CD14-positive monocyte (primary cell): ENCODE results near the gene SLIT3. TPM values are rescaled to one million over a fixed set of nuclear protein-coding genes. Genes with fewer than 3 reads are reported as not detected.

Experiments
- DNase-seq, 3 donors: peaks; one replicate each; pipeline ENCODE4 v3.0.0-alpha.2; 2011 to 2022
- H2AFZ ChIP-seq: 2 replicates; pipeline ENCODE4 v1.6.0; 2012; ENCODE audit warnings: mild to moderate bottlenecking, low read depth, low read length, inconsistent platforms; ENCODE audit not compliant: insufficient read depth, poor library complexity, severe bottlenecking
- H3K27ac ChIP-seq, 2 donors: 1 replicate in 1 of 2; 2 replicates in 1 of 2; pipeline ENCODE4 v1.5.1; 2012 to 2013; ENCODE audit warnings: low read length in 2 of 2, control low read depth in 1 of 2, inconsistent platforms in 1 of 2, low read depth in 1 of 2, mild to moderate bottlenecking in 1 of 2
- H3K27me3 ChIP-seq, 2 donors: one replicate each; pipeline versions ENCODE4 v1.6.0 to v1.6.1; 2011 to 2013; ENCODE audit warnings: low read length in 2 of 2; ENCODE audit not compliant: control insufficient read depth in 2 of 2, insufficient read depth in 2 of 2
- H3K36me3 ChIP-seq, 2 donors: replicated peaks in 1 of 2; 1 replicate in 1 of 2; 2 replicates in 1 of 2; pipeline versions ENCODE4 v1.5.1 to v1.6.1; 2012 to 2013; ENCODE audit warnings: low read length in 2 of 2, control low read depth in 1 of 2, inconsistent platforms in 1 of 2, mild to moderate bottlenecking in 1 of 2; ENCODE audit not compliant: insufficient read depth in 2 of 2, control insufficient read depth in 1 of 2
- H3K4me1 ChIP-seq, 2 donors: 1 replicate in 1 of 2; 2 replicates in 1 of 2; pipeline versions ENCODE4 v1.5.1 to v1.6.1; 2012 to 2013; ENCODE audit warnings: low read length in 2 of 2, control low read depth in 1 of 2, inconsistent platforms in 1 of 2, mild to moderate bottlenecking in 1 of 2, moderate library complexity in 1 of 2; ENCODE audit not compliant: insufficient read depth in 2 of 2, control insufficient read depth in 1 of 2
- H3K4me2 ChIP-seq: replicated peaks from 2 replicates; pipeline ENCODE3; 2012; ENCODE audit warnings: low read length, moderate library complexity, mild to moderate bottlenecking; ENCODE audit not compliant: poor library complexity, severe bottlenecking; ENCODE audit errors: extremely low read depth
- H3K4me3 ChIP-seq, 3 experiments: fragments of 200-600 bp in 1 of 3; sonication (generic) in 1 of 3; replicated peaks in 1 of 3; 1 replicate in 2 of 3; 2 replicates in 1 of 3; pipeline ENCODE4 v1.5.1; 2011 to 2013; ENCODE audit warnings: low read length in 3 of 3, mild to moderate bottlenecking in 3 of 3, control low read depth in 2 of 3, low read depth in 2 of 3, inconsistent platforms in 1 of 3, moderate library complexity in 1 of 3
- H3K79me2 ChIP-seq: 2 replicates; pipeline ENCODE4 v1.6.0; 2012; ENCODE audit warnings: mild to moderate bottlenecking, control low read depth, inconsistent platforms, low read length, moderate library complexity; ENCODE audit not compliant: insufficient read depth
- H3K9ac ChIP-seq: 2 replicates; pipeline ENCODE4 v1.6.0; 2017; ENCODE audit warnings: low read length, mild to moderate bottlenecking; ENCODE audit not compliant: insufficient read depth, poor library complexity, severe bottlenecking
- H3K9me3 ChIP-seq, 2 donors: replicated peaks in 1 of 2; 1 replicate in 1 of 2; 2 replicates in 1 of 2; pipeline versions ENCODE4 v1.5.1 to v1.6.1; 2012 to 2013; ENCODE audit warnings: low read length in 2 of 2, control low read depth in 1 of 2; ENCODE audit not compliant: control insufficient read depth in 1 of 2, insufficient read depth in 1 of 2
- H4K20me1 ChIP-seq: 2 replicates; pipeline ENCODE4 v1.6.0; 2012; ENCODE audit warnings: mild to moderate bottlenecking, low read length, control low read depth, moderate library complexity; ENCODE audit not compliant: insufficient read depth
- H3K27ac Mint-ChIP-seq, 7 donors: one replicate each; pipeline ENCODE4 v1.8.0; 2020; ENCODE audit warnings: mild to moderate bottlenecking in 7 of 7, mixed read lengths in 7 of 7, moderate library complexity in 6 of 7, inconsistent platforms in 2 of 7
- H3K27me3 Mint-ChIP-seq, 3 donors: one replicate each; pipeline ENCODE4 v1.8.0; 2021 to 2022; ENCODE audit warnings: low read depth in 3 of 3, mild to moderate bottlenecking in 3 of 3, mixed read lengths in 3 of 3, moderate library complexity in 3 of 3, inconsistent platforms in 1 of 3
- H3K36me3 Mint-ChIP-seq, 2 donors: one replicate each; pipeline ENCODE4 v1.8.0; 2020; ENCODE audit warnings: mixed read lengths in 2 of 2, inconsistent platforms in 1 of 2, mild to moderate bottlenecking in 1 of 2
- H3K4me1 Mint-ChIP-seq: one replicate; pipeline ENCODE4 v1.8.0; 2020; ENCODE audit warnings: mild to moderate bottlenecking, mixed read lengths
- H3K4me3 Mint-ChIP-seq, 2 donors: one replicate each; pipeline ENCODE4 v1.8.0; 2020; ENCODE audit warnings: mild to moderate bottlenecking in 2 of 2, mixed read lengths in 2 of 2, moderate library complexity in 1 of 2
- H3K9me3 Mint-ChIP-seq, 7 donors: one replicate each; pipeline ENCODE4 v1.8.0; 2020 to 2022; ENCODE audit warnings: mixed read lengths in 7 of 7, mild to moderate bottlenecking in 6 of 7, moderate library complexity in 6 of 7, inconsistent platforms in 2 of 7
- WGBS: methylation state at CpG from one replicate; pipeline ENCODE4 v1.1.5; 2013; ENCODE audit warnings: missing lambda C conversion rate; ENCODE audit not compliant: insufficient coverage; 5-methylcytosine and 5-hydroxymethylcytosine counted together
- intact Hi-C, 2 donors: fragments of 100-400 bp; cut with micrococcal nuclease; formaldehyde crosslinking; loops; one replicate each; pipeline versions ENCODE4 v1.15.0 to v1.15.1; 2023
- polyA plus RNA-seq, 3 donors: library from polyadenylated mRNA; depleted of rRNA in 1 of 3; unstranded in 2 of 3; stranded (reverse) in 1 of 3; fragments of 300-500 nt in 2 of 3; fragments of >200 nt in 1 of 3; fragmentation: Illumina TruSeq in 2 of 3; gene quantifications; 1 replicate in 2 of 3; 2 replicates in 1 of 3; pipeline ENCODE4 v1.2.3, GENCODE V29; 2012 to 2021
- TF ChIP-seq, protein P1 (sequence below): fragments of 200-600 bp; IDR thresholded peaks from one replicate; pipeline ENCODE4 v1.8.0; 2022; ENCODE audit warnings: antibody characterized with exemption, mild to moderate bottlenecking

SLIT3 gene
- polyA plus RNA-seq, 3 donors = not detected

DNA sequence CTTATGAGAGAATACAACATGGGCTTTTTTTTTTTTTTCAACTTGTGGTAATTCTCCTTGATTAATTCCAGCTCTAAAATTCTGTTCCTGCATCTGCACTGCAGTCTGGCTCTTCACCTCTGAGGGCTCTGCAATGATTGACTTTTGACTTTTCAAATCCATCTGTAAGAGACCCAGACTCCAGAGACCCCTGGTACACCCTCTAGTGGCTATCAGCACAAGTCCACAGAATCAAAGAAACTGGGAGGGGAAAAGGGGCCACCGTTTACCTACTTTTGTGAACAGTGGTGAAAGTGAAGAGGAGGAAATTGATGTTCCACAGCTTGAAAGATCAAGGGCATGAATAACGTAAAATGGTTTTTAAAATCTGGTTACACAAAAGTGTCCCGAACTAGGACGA lies 151.6 kb downstream of the SLIT3 start:
- H2AFZ ChIP-seq = no peak overlapping the region
- no peaks in the 10 kb centered on the region for H4K20me1 ChIP-seq
- intact Hi-C loops = no loop called here
- Mint-ChIP-seq H3K9me3 (peaks cover 0 to 2% (median 0%) of the 10 kb centered on the region in 7 donors), H3K4me3 (no peak overlapping the region), H3K27me3 (peaks cover 0 to 10% (median 4%) of the 10 kb centered on the region in 3 donors), H3K36me3 (no peaks in the 10 kb centered on the region), H3K4me1 (no peaks in the 10 kb centered on the region), H3K27ac (no peak overlapping the region)
- H3K4me2 ChIP-seq = no peak overlapping the region
- no peaks in the 10 kb centered on the region for H3K9me3 ChIP-seq
- no CpG with 5 or more reads among the region's 4 CpGs for WGBS
- H3K27ac ChIP-seq = no peak overlapping the region
- no peak for DNase-seq
- H3K27me3 ChIP-seq = no peaks in the 10 kb centered on the region
- no peak overlapping the region for H3K4me3 ChIP-seq
- H3K9ac ChIP-seq = no peak overlapping the region
- H3K79me2 ChIP-seq = no peaks in the 10 kb centered on the region
- H3K4me1 ChIP-seq = no peaks in the 10 kb centered on the region
- no peaks in the 10 kb centered on the region for H3K36me3 ChIP-seq
- TF ChIP-seq, protein P1, sequence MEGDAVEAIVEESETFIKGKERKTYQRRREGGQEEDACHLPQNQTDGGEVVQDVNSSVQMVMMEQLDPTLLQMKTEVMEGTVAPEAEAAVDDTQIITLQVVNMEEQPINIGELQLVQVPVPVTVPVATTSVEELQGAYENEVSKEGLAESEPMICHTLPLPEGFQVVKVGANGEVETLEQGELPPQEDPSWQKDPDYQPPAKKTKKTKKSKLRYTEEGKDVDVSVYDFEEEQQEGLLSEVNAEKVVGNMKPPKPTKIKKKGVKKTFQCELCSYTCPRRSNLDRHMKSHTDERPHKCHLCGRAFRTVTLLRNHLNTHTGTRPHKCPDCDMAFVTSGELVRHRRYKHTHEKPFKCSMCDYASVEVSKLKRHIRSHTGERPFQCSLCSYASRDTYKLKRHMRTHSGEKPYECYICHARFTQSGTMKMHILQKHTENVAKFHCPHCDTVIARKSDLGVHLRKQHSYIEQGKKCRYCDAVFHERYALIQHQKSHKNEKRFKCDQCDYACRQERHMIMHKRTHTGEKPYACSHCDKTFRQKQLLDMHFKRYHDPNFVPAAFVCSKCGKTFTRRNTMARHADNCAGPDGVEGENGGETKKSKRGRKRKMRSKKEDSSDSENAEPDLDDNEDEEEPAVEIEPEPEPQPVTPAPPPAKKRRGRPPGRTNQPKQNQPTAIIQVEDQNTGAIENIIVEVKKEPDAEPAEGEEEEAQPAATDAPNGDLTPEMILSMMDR = no peak

DNA sequence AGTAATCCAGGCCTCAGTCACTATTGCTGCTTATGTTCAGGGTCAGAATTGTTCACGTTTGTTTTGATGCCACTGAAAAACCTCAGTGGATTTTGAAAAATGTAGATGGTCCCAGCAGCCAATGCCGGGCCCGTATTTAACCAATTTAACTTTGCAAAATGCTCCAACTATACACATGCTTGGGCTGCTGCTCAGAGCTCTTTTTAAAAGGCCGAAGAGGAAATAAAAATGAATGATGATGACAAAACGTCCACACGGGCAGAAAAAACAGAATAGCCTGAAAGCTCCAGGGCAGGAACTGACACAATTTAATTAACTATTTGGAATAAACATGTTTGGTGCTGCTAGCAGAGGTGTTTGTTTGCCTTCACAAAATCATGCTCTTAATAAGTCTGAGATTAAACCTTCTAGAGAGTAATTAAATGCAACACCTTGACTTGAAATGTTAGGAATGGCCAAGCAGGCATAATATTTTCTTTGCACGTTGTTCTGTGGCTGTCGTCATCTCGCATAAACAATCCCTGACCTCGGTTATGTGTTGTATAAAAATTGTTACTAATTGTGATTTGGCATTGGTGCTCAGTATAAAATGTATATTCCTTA lies 152.7 kb downstream of the SLIT3 start:
- no peaks in the 10 kb centered on the region for H3K79me2 ChIP-seq
- Mint-ChIP-seq H3K4me1 (no peaks in the 10 kb centered on the region), H3K36me3 (no peaks in the 10 kb centered on the region), H3K4me3 (no peak overlapping the region), H3K9me3 (peaks cover 0 to 1% (median 0%) of the 10 kb centered on the region in 7 donors), H3K27me3 (peaks cover 0 to 6% (median 4%) of the 10 kb centered on the region in 3 donors), H3K27ac (no peak overlapping the region)
- no peak overlapping the region for H3K27ac ChIP-seq
- no peak overlapping the region for H3K4me2 ChIP-seq
- no peaks in the 10 kb centered on the region for H4K20me1 ChIP-seq
- H3K27me3 ChIP-seq = no peaks in the 10 kb centered on the region
- no peak overlapping the region for H3K9ac ChIP-seq
- WGBS = 83% methylated on average over 1 of the region's 10 CpGs
- no peak for DNase-seq
- no peak overlapping the region for H3K4me3 ChIP-seq
- no peak overlapping the region for H2AFZ ChIP-seq
- H3K9me3 ChIP-seq = no peaks in the 10 kb centered on the region
- no peaks in the 10 kb centered on the region for H3K4me1 ChIP-seq
- intact Hi-C loops = no loop called here
- TF ChIP-seq, protein P1 = no peak
- no peaks in the 10 kb centered on the region for H3K36me3 ChIP-seq
